Femur (tissue), 1 donor: ENCODE measurements around the gene ABHD1.
A peak's percentile ranks its signal among the peaks of the same experiment; 100 is the strongest.
"Not testable (repeated sequence)": the region's sequence is repeated elsewhere in the genome, so short reads cannot be mapped to it uniquely, and the experiment has no call there.

Experiments used
- DNase-seq: peaks from one replicate; pipeline ENCODE4 v3.0.0-alpha.2; 2017

The ABHD1 gene

DNA sequence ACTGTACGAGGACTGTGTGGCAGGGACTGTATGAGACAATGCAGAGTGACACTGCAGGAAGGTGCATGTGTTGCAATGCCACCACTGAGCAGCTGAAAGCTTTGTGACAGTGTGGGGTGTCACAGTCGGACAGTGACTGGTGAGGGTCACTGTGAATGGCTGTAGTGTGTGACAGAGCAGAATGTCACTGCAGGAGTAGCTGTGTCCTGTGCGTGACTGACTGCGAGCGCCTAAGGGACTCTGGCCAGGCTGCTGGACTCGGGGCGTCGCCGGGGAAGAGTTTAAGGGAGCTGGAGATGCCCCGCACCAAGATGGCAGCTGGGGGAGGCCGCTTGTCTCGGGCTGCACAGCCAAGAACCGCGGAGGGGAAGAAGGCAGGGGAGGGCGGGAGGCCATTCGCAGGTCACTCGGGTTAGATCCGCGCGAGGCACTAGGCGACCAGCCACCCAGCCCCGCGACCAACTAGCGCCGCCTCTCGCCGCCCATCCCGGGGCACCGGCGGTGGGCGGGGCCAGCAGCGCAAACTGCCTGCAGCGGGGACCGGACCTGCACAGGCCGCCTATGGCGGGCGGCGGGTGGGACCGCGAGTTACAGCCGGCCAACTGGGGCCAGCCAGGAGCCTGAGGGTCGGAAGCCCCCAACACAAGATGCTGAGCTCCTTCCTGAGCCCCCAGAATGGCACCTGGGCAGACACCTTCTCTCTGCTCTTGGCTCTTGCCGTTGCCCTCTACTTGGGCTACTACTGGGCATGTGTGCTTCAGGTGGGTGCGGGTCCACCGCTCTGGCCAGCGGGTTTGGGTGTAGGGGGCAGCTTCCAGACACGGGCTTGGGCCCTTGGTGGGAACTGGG, at the start of gene ABHD1:
TSS of gene ABHD1 (plus strand) at position 514 of the 849 bp plus-strand sequence. CDS start at position 648, 134 bp downstream.
- DNase-seq = peak; percentile 49

DNA sequence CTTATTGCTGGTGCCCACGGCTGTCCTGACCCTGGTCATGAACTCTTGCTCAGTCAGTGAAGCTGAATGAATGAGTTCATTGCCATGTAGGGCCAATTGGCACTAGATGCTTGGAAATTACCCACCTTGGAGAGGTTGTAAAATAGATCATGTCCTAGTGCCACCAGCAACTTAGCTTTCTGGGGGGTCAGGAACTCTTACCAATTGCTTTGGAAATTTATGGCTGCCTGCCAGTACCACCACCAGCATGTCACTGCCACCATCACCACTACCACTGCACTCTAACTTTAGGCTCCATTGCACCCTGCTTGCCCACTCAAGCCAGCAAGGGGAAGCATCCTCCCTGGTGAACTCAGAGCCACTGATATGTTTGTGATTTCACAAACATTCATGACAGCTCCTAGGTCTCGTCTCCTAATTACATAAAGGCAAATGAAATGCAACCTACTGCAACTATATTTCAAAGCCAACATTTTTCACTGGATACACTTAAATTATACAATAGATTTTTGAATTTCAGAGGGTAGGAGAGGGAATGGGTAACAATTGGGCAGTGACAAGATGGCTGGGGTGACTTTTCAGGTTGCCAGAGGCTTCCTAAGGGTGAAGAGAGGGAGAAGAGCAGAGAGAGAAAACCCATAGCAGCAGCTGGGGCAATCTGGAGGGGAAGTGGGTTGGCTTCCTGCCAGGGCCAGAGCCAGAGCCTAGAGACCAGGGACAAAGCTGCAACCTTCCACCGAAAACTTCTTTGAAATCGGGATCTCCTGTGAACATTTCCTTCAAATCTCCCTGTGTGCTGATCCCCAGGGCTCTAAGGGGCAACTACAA, 48.7 kb upstream of the ABHD1 start:
- peak; percentile 75 for DNase-seq

DNA sequence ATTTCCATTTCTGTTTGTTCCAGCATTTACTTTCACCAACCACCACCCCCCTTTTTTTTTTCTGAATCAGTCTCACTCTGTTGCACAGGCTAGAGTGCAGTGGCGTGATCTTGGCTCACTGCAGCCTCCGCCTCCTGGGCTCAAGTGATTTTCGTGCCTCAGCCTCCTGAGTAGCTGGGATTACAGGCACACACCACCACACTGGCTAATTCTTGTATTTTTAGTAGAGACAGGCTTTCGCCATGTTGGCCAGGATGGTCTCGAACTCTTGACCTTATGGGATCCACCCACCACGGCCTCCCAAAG, 48.1 kb upstream of the ABHD1 start:
- not testable (repeated sequence) for DNase-seq

DNA sequence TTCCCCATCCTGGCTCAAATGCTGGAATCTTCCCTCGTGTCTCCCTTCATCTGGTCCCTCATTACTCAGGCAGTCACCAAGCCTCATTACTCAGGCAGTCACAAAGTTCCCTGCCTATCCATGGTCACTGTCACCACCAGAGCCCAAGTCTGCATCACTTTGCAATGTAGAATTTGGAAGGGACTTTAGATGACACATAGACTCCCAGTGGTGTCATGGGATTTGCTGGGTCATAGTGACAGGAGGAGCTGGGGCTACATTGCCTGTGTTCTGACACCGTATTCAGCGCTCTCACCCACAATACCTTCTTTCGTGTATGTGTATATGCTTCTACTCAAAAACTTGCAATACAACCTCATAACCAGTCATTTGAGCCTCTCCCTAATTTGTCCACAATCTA, 47.3 kb upstream of the ABHD1 start:
- DNase-seq = no peak

DNA sequence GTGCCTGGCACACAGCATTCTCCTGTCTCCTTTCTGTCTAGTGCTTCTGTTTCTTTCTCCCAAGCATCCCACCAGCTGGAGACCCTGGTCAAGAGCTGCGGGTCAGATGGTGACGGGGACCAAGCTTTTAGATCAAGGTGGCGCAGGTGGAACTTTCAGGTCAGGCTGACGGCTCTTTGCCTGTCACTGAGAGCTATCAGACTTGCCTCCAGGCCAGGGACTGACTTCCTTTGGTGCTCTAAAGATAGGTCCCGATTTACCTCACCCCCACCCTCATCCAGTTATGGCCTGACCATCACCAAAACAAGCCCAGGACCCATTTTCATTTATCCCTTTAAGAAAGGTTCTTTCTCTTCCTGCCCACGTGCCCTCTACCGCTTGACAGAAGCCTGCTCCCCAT, 46.4 kb upstream of the ABHD1 start:
- no peak for DNase-seq

DNA sequence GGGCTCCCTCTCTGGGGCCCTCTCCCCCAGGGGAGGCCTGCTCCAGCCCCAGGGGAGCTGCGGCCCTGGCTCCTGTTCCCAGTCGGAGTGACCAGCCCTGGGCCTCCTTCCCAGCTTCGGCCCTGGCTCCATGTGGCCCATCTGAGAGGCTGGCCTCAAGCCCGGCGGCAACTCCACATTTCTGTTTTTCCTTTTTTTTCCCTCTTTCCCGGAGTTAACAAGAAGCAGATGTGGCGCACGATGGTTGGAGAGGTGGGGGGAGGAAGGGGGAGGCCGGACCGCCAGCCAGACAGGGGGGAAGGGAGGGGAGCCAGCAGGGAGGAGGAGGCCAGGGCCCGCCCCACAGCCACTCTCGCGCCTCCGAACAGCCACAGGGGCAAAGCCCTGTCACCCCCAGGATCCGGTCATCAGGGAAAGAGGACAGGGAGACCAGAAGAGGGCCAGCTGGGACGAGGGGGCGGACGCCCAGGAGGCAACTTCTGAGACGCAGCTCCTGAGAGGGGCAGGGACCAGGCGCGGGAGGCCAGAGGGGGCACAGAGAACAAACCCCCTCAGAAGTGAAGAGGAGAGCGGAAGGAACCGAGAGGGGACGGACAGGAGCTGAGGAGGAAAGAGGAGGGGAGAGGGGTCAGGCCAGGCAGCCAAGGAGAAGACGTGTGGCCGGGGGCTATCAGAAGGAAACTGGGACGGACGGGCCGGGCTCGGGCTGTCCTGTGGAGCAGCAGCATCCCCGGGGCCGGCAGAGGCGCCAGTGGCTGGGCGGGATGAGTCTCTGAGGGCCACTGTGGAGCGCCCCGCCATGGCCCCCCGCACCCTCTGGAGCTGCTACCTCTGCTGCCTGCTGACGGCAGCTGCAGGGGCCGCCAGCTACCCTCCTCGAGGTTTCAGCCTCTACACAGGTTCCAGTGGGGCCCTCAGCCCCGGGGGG, 45.1 kb upstream of the ABHD1 start, which contains the start of gene EMILIN1:
TSS of gene EMILIN1 (plus strand) at position 349 of the 928 bp plus-strand sequence. CDS start at position 800, 451 bp downstream.
- peak; percentile 96 for DNase-seq

DNA sequence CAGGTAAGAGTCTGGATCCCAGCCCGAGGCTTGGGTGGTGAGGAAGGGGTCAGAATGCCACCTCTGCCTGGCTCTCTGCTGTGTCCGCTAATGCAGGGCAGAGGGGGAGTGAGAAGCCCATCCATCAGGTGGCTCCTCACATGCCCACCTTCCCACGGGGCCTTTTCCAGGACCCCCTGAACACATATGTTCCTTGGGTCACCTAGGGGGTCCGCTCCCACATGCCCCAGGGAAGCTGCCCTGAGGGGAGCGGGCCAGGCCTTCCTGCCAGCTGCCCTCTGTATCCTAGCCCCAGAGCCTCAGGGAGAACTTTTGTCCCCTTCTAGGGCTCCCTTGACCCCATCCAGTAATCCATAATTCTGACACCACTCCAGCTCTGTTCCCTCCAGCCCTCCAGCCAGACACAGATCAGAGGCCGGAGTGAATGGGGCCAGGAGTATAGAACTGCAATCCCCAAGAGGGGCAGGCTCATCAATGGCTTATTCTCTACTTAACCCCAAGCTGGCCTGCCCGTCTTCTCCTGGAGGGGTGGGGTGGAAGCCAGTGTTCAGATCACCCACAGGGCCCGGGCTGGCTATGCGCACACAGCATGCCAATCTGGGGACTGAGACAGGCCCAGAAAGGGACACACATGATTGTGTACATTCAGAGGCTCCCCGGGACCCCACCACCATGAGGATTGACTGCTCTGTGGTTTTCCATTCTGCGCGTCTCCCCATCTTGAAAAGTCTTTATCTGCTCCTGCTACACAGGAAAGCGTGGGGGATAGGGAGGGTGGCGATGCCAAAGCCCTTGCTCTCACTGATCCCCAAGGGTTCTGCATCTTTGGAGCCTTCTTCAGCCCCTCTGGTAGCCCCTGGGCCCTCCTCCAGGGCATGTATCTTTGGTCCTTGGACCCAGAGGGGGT, 44.1 kb upstream of the ABHD1 start:
- no peak for DNase-seq

DNA sequence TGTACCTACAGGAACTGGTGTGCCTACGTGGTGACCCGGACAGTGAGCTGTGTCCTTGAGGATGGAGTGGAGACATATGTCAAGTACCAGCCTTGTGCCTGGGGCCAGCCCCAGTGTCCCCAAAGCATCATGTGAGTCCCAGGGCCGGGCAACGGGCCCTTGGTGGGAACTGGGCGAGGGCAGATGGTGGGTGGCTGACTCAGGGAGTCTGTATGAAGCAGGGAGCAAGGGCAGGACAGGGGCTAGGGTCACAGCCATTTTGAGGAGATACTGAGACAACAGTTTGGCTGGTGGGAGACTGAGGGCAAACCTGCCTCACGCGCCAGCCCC, 43.5 kb upstream of the ABHD1 start:
- DNase-seq = no peak

DNA sequence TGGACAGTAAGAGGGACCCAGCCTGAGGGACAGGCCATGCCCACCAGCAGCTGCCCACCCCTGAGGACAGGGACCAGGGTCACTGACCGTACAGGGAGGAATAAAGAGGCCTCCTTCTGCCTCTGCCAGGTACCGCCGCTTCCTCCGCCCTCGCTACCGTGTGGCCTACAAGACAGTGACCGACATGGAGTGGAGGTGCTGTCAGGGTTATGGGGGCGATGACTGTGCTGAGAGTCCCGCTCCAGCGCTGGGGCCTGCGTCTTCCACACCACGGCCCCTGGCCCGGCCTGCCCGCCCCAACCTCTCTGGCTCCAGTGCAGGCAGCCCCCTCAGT, 43.0 kb upstream of the ABHD1 start:
- DNase-seq = no peak

DNA sequence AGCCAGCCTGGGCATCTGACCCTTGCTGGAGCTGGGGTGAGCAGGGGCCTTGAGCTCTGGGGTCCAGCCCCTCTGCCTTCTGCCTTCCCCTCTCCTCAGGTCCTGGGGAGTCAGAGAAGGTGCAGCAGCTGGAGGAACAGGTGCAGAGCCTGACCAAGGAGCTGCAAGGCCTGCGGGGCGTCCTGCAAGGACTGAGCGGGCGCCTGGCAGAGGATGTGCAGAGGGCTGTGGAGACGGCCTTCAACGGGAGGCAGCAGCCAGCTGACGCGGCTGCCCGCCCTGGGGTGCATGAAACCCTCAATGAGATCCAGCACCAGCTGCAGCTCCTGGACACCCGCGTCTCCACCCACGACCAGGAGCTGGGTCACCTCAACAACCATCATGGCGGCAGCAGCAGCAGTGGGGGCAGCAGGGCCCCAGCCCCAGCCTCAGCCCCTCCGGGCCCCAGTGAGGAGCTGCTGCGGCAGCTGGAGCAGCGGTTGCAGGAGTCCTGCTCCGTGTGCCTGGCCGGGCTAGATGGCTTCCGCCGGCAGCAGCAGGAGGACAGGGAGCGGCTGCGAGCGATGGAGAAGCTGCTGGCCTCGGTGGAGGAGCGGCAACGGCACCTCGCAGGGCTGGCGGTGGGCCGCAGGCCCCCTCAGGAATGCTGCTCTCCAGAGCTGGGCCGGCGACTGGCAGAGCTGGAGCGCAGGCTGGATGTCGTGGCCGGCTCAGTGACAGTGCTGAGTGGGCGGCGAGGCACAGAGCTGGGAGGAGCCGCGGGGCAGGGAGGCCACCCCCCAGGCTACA, 41.4 kb upstream of the ABHD1 start:
- peak; percentile 20 for DNase-seq

DNA sequence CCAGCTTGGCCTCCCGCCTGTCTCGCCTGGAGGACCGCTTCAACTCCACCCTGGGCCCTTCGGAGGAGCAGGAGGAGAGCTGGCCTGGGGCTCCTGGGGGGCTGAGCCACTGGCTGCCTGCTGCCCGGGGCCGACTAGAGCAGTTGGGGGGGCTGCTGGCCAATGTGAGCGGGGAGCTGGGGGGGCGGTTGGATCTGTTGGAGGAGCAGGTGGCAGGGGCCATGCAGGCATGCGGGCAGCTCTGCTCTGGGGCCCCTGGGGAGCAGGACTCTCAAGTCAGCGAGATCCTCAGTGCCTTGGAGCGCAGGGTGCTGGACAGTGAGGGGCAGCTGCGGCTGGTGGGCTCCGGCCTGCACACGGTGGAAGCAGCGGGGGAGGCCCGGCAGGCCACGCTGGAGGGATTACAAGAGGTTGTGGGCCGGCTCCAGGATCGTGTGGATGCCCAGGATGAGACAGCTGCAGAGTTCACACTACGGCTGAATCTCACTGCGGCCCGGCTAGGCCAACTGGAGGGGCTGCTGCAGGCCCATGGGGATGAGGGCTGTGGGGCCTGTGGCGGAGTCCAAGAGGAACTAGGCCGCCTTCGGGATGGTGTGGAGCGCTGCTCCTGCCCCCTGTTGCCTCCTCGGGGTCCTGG, 40.7 kb upstream of the ABHD1 start:
- DNase-seq = peak; percentile 55

DNA sequence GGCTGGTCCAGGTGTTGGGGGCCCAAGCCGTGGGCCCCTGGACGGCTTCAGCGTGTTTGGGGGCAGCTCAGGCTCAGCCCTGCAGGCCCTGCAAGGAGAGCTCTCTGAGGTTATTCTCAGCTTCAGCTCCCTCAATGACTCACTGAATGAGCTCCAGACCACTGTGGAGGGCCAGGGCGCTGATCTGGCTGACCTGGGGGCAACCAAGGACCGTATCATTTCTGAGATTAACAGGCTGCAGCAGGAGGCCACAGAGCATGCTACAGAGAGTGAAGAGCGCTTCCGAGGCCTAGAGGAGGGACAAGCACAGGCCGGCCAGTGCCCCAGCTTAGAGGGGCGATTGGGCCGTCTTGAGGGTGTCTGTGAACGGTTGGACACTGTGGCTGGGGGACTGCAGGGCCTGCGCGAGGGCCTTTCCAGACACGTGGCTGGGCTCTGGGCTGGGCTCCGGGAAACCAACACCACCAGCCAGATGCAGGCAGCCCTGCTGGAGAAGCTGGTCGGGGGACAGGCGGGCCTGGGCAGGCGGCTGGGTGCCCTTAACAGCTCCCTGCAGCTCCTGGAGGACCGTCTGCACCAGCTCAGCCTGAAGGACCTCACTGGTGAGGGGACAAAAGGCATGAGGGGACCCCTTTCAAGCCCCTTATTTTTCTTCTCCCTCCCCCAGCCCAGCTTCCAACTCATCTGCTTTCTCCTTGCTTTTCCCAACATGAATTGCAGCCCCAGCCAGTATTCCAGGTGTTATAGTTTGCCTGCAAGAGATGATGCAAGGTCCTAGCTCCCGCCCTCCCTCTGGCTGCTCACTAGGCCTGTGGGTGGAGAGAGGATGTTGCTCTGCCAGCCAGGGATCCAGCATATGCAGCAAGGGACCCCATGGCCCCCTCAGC, 40.0 kb upstream of the ABHD1 start:
- peak; percentile 20 for DNase-seq

DNA sequence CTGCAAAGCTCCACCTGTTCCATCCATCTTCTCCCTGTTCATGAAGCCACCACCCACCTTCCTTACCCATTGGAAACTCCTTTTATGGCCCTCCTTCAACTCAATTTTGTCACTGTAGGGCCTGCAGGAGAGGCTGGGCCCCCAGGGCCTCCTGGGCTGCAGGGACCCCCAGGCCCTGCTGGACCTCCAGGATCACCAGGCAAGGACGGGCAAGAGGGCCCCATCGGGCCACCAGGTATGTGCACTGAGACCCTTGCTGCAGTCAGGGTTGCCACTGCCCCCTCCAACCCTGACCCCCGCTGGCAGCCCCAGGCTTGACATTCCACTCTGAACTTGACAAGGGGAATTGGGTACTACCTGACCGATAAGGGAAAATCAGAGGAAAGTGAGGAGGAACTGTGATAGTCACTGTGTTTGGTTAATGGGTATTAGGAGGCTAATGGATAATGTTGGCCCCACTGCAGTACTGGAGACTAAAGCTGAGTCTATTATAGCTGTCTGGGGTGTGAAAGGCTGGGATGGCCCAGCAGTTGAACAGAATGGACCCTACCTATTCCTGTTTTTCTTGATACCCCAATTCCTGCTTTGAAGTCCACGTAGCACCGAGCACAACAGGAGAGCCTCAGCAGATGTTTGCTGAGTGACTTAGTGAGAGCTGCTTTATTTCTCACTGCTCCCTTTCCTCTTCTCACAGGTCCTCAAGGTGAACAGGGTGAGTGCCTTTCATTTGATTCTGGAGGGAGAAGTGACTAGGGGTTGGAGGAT, 39.1 kb upstream of the ABHD1 start:
- DNase-seq = no peak

DNA sequence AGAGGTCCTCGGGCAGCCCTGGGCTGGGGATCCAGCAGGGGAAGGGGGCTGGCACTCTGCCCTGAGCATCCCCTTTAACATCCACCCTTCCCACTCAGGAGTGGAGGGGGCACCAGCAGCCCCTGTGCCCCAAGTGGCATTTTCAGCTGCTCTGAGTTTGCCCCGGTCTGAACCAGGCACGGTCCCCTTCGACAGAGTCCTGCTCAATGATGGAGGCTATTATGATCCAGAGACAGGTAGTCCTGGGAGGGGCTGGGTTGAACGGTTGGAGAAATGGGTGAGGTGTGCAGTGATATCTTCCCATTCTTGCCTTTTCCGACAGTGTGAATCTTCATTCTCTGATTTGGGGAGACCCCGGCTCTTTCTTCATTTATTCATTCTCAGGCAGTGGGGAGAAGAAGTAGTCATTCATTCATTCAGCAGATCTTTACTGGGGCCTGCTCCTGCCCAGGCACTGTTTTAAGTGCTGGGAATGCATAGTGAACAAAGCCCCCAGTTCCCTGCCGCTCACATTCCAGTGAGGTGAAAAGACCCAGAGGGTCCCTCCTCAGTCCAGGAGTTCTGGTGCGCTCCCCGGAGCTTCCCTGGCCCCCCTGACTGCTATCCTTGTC, 38.4 kb upstream of the ABHD1 start:
- DNase-seq = no peak

DNA sequence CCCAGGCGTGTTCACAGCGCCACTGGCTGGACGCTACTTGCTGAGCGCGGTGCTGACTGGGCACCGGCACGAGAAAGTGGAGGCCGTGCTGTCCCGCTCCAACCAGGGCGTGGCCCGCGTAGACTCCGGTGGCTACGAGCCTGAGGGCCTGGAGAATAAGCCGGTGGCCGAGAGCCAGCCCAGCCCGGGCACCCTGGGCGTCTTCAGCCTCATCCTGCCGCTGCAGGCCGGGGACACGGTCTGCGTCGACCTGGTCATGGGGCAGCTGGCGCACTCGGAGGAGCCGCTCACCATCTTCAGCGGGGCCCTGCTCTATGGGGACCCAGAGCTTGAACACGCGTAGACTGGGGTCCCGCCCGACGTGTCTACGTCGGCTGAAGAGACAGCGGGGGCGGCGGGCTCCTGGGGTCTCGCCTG, 37.9 kb upstream of the ABHD1 start:
- peak; percentile 78 for DNase-seq

DNA sequence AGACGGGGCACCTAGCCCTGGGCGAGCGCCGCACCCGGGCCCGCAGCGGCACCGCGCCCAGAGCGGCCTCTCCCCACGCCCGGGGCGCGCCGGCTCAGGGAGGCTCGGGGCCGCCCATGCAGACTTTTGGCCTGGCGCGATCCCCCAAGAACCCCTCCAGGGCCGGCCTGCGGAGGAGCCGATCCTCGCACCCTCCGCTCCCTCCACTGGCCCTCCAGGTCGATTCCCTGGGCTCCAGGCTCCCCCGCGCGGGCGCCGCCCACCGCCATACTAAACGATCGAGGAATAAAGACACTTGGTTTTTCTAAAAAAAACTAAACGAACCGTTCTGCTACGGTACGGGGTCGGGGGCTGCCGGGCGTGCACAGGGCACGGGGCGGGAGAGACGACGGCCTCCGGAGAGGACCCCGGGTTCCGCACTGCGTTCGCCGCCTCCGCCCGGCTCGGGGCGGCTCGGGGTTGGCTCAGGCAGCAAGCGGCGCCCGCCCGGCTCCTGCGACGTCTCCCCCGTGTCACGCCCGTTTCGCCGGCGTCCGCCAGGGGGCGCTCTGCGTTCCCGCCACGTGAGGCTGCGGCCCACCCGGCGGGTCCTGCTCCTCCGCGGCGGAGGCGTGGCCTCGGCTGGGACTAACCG, 37.4 kb upstream of the ABHD1 start:
- peak; percentile 97 for DNase-seq

DNA sequence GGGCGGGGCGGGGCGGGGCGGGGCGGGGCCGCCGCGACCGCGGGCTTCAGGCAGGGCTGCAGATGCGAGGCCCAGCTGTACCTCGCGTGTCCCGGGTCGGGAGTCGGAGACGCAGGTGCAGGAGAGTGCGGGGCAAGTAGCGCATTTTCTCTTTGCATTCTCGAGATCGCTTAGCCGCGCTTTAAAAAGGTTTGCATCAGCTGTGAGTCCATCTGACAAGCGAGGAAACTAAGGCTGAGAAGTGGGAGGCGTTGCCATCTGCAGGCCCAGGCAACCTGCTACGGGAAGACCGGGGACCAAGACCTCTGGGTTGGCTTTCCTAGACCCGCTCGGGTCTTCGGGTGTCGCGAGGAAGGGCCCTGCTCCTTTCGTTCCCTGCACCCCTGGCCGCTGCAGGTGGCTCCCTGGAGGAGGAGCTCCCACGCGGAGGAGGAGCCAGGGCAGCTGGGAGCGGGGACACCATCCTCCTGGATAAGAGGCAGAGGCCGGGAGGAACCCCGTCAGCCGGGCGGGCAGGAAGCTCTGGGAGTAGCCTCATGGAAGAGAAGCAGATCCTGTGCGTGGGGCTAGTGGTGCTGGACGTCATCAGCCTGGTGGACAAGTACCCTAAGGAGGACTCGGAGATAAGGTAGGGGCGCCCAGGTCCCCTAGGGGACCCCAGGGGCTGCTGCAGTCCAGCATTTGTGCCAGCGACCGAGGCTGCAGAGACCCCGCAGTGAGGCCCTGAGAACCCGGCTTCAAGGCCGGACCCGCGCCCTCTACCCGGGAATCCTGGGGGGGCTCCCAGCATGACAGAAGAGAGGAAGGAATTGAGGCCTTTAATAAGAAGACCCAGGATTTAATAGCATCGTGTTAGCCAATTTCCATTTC, 36.7 kb upstream of the ABHD1 start, which contains the start of gene KHK:
TSS of gene KHK (plus strand) at position 49 of the 870 bp plus-strand sequence. CDS start at position 537, 488 bp downstream.
- DNase-seq = peak; percentile 63
